ENCODE data around the gene ZNF266. TPM values are rescaled to one million over a fixed set of nuclear protein-coding genes. Genes with fewer than 3 reads are reported as not detected.
A peak's percentile ranks its signal among the peaks of the same experiment; 100 is the strongest.

The ZNF266 gene
- total RNA-seq: 14.5 TPM

DNA sequence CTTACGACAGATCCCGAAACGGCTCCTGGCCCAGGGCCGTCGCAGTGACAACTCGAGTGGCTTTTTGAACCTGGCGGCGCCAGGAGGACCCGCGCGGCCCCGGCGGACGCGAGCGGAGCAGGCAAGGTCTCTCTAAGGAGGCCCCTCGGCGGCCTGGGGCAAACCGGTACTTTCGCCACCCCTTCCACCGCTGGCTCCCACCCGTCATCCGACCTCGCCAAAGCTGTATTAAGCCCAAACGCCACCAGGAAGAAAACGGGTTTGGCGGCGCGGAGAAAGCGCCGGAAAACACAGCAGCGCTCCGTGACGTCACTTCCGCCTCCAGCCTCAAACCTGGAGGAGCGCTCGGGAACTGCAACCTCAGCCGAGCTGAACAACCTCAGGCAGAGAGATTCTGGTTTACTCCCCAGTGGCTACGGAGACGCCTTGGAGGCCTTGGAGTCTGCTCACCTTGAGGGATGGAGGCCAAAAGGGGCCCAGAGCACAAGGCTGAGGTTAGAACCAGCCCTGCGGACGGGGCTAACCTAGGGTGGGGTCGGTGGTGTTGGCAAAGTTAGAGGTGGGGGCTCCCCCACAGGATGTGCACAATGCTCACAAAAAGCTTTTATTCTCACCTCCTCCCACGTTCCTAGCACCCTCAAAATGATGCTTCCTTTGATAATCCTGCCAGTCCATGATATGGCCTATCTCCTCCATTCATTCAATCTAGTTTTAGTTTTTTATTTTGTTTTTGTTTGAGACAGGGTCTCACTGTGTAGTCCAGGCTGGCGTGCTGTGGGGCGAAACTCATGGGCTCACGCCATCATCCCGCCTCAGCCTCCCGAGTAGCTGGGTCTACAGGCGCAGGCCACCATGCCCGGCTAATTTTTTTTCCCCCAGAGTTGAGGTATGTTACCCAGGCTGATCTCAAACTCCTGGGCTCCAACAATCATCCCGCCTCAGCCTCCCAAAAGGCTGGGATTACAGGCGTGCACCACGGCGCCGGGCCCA, at the start of gene ZNF266:
Gene ZNF266 (minus strand): TSS at position 295 of the 990 bp plus-strand sequence. CDS start 15,484 bp downstream, outside the sequence.
- peak; percentile 93 to 98 (median 96) for DNase-seq (ENCODE audit: low read depth in 2 of 3, low spot score in 2 of 3)

DNA sequence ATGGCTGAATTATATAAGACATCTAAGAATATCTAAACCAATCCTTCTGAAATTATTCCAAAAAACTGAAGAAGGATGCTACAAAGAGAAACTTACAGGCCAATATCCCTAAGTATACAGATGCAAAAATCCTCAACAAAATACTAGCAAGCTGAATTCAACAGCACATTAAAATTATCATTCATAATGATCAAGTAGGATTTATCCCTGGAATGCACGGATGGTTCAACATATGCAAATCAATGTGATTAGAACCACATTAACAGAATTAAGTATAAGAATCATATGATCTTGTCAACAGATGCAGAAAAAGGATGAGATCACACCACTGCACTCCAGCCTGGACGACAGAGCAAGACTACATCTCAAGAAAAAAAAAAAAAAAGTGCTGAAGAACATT, 49.8 kb upstream of the ZNF266 start:
- DNase-seq (ENCODE audit: low read depth in 2 of 3, low spot score in 2 of 3): no peak

DNA sequence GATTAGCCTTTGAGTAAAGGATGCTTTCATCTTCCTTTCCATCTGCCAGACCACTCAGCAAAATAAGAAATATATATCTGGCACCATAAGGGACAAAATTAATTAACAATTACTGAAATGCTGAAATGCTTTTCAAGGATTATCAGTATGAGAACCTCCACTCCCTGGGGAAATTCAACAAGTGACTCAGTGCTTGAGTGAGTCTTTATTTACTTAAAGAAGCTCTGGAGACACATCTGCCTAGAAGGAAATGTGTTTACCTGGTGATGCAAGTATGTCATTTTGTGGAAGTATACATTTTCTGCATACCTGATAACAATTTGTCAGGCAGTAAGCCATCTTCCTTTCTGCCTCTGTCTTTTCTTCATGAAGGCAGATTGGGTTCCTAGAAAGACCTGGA, 39.6 kb upstream of the ZNF266 start:
- DNase-seq (ENCODE audit: low read depth in 2 of 3, low spot score in 2 of 3): no peak

DNA sequence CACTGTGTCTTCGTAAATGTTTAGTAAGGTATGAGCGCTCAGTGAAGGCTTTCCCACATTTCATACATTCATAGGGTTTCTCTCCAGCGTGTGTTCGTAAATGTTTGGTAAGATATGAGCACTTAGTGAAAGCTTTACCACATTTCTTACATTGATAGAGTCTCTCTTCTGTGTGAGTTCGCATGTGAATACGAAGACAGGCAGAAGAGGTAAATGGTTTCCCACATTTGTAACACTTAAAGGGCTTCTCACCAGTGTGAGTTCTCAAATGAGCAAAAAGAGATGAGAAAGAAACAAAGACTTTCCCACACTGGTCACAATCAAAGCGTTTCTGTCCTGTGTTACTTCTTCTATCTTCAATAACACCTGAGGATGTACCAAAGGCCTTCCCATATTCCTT, 31.8 kb upstream of the ZNF266 start:
- DNase-seq (ENCODE audit: low read depth in 2 of 3, low spot score in 2 of 3): no peak

DNA sequence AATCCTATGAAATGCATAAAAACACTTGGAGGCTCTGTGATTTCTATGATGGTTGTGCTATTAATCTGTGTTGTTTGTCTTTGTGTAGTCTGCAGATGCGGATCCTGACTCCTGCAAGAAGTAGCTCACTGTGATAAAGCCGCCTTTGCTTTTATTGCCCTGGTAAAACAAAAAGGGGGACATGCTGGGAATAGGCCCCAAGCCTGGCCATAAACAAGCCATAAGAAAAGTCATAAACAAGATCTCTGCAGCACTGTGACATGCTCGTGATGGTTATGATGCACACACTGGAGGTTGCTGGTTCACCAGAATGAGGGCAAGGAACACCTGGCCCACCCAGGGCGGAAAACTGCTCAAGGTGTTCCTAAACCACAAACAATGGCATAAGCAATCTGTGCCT, 26.6 kb upstream of the ZNF266 start:
- no peak for DNase-seq (ENCODE audit: low read depth in 2 of 3, low spot score in 2 of 3)

DNA sequence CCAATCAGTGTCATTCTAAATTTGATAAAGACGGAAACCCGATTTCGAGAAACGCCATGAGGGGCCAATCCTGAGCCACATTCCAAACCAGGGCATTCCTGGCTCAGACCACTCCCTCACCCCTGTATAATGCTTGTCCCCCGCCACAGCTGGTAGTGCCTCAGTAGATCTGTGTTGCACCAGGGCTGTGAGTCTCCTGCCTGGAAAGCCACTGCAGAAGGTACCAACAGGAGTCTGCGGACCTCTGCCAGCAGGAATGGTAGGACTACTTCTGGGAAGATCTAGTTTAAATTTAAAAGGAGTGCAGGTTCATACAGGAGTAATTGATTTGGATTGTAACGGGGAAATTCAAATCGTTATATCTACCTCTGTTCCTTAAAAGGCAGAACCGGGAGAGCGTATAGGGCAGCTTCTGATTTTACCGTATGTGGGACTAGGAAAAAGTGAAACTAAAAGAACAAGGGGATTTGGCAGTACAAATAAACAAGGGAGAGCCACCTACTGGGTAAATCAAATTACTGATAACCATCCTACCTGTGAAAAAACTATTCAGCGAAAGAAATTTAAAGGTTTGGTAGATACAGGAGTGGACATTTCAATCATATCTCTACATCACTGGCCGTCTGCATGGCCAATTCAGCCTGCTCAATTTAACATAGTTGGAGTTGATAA, 20.8 kb upstream of the ZNF266 start:
- no peak for DNase-seq (ENCODE audit: low read depth in 2 of 3, low spot score in 2 of 3)

DNA sequence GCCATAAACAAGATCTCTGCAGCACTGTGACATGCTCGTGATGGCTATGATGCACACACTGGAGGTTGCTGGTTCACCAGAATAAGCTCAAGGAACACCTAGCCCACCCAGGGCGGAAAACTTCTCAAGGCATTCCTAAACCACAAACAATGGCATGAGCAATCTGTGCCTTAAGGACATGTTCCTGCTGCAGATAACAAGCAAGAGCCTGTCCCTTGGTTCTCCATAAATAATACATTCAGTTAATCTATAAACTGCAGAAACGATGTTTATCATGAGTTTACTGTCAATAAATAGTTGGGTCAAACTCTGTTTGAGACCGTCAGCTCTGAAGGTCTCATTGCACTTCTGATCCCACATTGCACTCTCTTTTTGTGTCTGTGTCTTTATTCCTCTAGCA, 18.6 kb upstream of the ZNF266 start:
- DNase-seq (ENCODE audit: low read depth in 2 of 3, low spot score in 2 of 3): no peak

DNA sequence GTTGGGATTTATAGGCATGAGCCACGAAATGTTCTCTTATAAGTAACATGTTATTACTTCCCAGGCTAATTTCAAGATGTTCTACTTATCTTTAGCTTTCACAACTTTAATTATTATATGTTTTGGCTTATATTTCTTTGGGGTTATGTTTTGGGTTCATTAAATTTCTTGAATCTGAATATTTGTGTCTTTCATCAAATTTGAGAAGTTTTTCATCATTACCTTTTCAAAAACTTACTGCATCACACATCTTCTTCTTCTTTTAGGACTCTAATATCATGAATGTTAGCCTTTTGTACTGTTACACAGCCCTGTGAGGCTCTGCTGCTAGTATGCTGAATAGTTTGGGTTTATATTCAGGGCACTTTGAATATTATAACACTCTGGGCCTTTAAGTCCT, 9.7 kb upstream of the ZNF266 start:
- DNase-seq (ENCODE audit: low read depth in 2 of 3, low spot score in 2 of 3): no peak

DNA sequence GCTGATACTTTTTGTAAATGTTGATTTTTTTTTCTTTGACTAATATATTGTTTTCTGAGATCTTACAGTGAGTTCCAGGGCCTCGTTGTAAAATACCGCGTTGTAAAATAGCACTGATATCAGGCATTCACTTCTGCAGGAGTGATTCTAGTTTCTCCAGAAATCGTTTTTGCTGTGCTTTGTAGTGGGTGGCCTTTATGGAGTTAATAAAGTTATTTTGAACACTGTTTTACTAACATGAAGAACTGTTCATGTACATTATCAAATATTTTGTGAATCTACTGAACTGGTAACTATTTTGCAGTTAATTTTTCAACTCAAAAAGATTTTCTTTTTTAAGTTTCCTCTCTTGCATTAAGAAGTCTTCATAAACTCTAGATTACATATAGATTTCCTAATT, 985 bp upstream of the ZNF266 start:
- DNase-seq (ENCODE audit: low read depth in 2 of 3, low spot score in 2 of 3): no peak

DNA sequence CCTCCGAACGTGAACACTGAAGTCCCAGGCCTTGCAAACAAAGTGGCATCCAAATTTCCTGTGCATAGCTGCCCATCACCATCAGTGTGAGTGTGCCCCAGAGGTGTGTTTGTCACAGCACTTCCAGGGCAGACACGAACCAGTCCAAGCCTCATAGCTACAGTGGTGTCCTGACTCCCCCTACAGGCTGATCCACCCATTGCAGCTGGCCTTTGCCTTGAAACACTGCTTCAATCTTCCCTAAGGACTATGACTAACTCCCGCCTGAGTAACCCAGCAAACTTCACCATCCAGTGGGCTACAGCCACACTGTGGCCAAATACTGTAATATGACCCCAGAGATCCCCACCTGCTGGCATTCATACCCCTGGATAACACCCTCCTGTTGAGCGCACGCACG, 3.9 kb downstream of the ZNF266 start:
- DNase-seq (ENCODE audit: low read depth in 2 of 3, low spot score in 2 of 3): peak in 1 of 3 donors; percentile 28

DNA sequence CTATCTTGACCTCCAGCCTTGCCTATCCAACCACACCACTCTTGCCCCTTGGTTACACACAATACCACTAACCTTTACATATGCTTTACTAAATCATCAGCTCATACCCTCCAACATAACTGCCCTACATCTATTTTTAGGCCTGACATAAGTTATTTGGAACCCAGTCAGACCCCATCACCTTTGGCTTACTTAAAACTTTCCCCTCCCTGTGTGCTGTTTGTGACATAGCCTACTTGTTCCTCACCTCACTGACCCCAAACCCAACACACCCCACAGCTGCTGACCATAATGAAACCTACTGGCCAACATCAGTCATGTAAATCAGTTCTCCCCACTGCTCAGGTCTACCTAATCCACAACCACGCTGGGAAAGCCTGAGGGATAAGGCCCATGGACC, 4.9 kb downstream of the ZNF266 start:
- DNase-seq (ENCODE audit: low read depth in 2 of 3, low spot score in 2 of 3): no peak

DNA sequence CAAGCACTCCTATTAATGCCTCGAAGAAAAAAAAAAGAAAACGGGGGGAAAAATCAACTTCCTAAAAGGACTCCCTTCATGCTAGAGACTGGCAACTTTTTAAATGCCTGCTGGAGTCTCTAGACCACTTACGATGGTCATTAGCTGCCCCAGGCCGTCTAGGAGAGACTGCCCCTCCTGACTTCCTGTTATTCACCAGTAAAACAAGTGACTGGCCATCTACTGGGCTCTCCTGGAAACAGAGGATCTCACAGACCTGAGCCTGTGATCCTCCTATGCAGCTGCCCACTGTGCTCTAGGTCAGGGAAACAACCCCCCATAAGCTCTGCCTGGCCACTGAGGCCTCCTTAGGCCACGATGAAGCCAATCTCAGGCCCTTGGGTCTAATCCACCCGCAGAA, 7.4 kb downstream of the ZNF266 start:
- no peak for DNase-seq (ENCODE audit: low read depth in 2 of 3, low spot score in 2 of 3)

DNA sequence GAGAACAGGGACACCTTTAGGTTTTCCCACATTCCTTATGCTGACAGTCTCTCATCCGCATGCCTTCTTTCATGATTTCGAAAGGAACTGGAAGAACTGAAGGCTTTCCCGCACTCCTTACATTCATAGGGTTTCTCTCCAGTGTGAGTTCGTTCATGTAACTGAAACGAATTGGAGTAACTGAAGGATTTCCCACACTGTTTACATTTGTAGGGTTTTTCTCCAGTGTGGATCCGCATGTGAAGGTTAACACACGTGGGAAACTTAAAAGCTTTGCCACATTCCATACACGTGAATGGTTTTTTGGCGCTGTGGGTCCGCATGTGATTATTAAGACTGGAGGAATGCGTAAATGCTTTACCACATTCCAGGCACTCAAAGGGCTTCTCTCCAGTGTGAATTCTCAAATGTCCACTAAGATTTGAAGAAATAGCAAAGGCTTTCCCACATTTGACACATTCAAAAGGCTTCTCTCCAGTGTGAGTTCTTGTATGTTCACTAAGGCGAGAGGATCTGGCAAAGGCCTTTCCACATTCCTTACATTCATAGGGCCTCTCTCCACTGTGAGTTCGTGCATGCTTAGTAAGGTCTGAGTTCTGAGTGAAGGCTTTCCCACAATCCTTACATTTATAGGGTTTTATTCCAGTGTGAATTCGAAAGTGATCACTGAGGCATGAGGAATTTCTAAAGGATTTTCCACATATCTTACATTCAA, 22.0 kb downstream of the ZNF266 start:
- DNase-seq (ENCODE audit: low read depth in 2 of 3, low spot score in 2 of 3): no peak

DNA sequence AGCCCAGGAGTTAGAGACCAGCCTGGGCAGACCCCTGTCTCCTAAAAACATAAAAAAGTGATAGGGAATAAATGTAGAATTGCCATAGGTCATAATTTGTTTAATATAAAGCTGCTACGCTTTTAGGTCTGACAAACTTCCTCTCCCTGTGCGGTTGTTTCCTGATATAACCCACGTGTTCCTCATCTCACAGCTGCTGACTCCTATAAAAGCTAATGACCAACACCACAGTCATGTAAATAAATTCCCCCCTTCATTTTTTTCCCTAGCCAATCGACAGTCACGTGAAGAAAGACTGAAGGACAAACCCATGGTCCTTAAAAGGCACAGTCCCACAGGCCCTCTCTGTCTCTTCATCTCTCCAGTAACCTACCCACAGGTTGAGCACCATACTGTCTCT, 27.5 kb downstream of the ZNF266 start:
- no peak for DNase-seq (ENCODE audit: low read depth in 2 of 3, low spot score in 2 of 3)

DNA sequence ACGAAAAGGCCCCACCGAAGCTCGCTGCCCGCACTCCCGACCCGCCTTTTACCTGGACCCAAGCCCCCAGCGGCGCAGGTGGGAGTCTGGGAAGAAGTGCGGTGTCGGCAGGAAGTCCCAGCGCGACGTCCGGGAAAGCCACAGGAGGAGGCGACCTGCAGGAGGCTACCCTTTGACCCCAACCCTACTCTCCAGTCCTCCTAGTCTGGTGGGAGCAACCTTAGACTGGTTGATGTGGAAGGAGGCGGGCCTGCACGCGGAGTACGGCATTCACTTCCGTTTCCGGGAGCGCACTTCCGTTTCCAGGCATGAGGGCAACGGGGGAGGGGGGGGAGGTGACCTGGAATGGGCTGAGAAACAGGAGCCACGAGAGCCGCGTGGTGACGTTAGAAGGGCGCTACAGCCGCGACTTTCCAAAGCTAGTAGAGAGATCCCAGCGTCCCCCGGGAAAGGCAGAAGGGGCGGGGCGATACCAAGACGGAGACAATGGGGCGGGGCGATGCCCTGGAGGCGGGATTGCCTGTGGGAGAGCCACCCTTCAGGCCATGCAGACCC, 28.5 kb downstream of the ZNF266 start:
- DNase-seq (ENCODE audit: low read depth in 2 of 3, low spot score in 2 of 3): peak in 2 of 3 donors; percentile 44 to 67

DNA sequence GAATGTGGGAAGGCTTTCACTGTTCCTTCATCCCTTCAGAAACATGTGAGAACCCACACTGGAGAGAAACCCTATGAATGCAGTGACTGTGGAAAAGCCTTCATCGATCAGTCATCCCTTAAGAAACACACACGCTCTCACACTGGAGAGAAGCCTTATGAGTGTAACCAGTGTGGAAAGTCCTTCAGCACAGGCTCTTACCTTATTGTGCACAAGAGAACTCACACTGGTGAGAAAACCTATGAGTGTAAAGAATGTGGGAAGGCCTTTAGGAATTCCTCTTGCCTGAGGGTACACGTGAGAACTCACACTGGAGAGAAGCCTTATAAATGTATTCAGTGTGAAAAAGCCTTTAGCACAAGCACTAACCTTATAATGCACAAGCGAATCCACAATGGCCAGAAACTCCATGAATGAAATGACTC, 54.0 kb downstream of the ZNF266 start:
- no peak for DNase-seq (ENCODE audit: low read depth in 2 of 3, low spot score in 2 of 3)

DNA sequence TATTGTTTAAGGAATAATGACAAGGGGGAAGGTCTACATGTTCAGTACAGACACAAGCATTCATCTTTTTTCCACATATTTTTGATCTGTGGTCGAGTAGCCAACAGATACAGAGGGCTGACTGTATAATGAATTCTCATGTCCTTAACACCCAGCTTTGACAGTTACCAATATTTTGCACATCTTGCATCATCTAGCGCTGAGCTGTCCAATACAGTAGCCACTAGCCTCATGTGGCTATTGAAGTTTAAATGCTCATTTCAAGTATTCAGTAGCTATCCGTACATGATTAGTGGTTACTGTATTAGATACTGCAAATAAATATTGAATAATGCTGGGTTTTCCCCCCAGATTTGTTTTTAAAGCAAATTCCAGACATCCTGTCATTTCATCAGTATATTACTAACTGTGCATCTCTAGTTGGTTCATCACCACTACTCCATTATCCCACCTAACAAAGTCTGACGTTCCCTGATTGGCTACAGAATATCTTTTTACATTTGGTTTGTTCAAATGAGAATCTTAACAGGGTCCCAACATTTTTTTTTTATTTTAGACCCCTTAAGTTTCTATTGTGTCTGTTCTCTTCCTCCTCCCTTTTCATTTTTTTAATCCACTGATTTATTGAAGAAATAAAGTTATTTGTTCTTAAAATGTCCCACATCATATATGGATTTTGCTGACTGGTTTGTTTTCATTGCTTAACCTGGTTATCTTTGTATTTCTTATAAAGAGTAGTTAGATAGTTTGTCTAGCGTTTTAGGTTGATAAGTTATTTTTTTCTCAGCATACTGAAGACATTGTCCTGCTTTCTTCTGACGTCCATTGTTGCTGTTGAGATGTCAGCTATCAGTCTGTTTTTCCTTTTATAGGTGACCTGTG, 64.4 kb downstream of the ZNF266 start:
- DNase-seq (ENCODE audit: low read depth in 2 of 3, low spot score in 2 of 3): no peak

DNA sequence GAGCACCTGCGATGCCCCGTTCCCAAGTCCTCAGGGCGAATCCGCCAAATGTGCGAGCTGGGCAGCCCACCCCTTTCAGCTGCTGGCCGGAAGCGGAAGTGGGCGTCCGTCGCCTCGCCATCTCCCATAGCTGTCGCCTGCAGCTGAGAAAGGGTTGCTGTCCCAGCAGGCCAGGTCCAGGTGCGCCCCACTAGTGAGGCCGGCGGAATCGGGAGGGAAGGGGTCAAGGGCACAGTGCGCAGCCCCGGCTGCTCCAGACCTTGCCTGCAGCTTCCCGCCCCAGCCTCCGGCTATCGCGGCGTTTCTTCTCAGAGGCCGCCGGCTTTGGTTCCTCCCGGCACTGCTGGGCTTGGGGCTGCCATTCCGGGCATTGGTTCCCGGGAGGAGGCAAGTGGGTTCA, 72.5 kb downstream of the ZNF266 start, which contains the start of gene ZNF177:
Gene ZNF177 (plus strand): TSS at position 109 of the 400 bp plus-strand sequence. CDS start 15,299 bp downstream, outside the sequence.
- DNase-seq (ENCODE audit: low read depth in 2 of 3, low spot score in 2 of 3): peak in 2 of 3 donors; percentile 19 to 50

All from hematopoietic multipotent progenitor cell (in vitro differentiated cells).